Activated T-cell treated with anti-CD3 and anti-CD28 coated beads, Interleukin-2, amount 50 U/mL, for 4 hours (primary cell): ENCODE measurements around the gene LATS1. TPM values are rescaled to one million over a fixed set of nuclear protein-coding genes. Genes with fewer than 3 reads are reported as not detected.

Experiments used
- total RNA-seq, 3 donors: library from RNA; stranded (reverse); gene quantifications; one replicate each; pipeline ENCODE4 v1.2.1, GENCODE V29; 2021

Gene LATS1
- total RNA-seq, 3 donors from 2014 or later: 29.7 to 35.5 (median 35.3) TPM

Other genes starting within 250 kb of the LATS1 start
- 10 to 100 TPM; 22.2 to 51.5 (median 42.5) TPM for gene ZC3H12D, start 233.1 kb downstream of the LATS1 start, total RNA-seq
- 10 to 100 TPM; 19.7 to 22.2 (median 21.9) TPM for gene PPIL4, start 172.1 kb downstream of the LATS1 start, total RNA-seq
- 10 to 100 TPM; 12.0 to 15.6 (median 12.0) TPM for gene GINM1, start 151.7 kb downstream of the LATS1 start, total RNA-seq
- gene KATNA1, start 69.4 kb downstream of the LATS1 start, total RNA-seq: 10 to 100 TPM; 16.6 to 18.4 (median 17.0) TPM
- 10 to 100 TPM; 54.1 to 67.1 (median 62.8) TPM for gene NUP43, start 28.4 kb upstream of the LATS1 start, total RNA-seq
- 10 to 100 TPM; 85.0 to 87.4 (median 87.1) TPM for gene PCMT1, start 31.6 kb upstream of the LATS1 start, total RNA-seq
- gene LRP11, start 146.3 kb upstream of the LATS1 start, total RNA-seq: 1 to 10 TPM; 2.0 to 3.4 (median 3.2) TPM
- not detected for gene RAET1E, start 180.0 kb upstream of the LATS1 start, total RNA-seq
- gene RAET1G, start 205.0 kb upstream of the LATS1 start, total RNA-seq: not detected
- gene ULBP2, start 223.9 kb upstream of the LATS1 start, total RNA-seq: under 1 TPM; 0.43 to 0.87 (median 0.51) TPM
- gene ULBP1, start 245.8 kb upstream of the LATS1 start, total RNA-seq: 1 to 10 TPM in 2 of 3 donors, under 1 TPM in 1; 0.83 to 1.3 (median 1.2) TPM